Upper lobe of left lung (tissue), 6 donors: ENCODE results near the gene ASCL5. TPM values are rescaled to one million over a fixed set of nuclear protein-coding genes. Genes with fewer than 3 reads are reported as not detected.

Experiments used
- ATAC-seq, 2 donors: fragments of 200-7000 bp; cut with Tn5 transposase; one replicate each; pipeline ENCODE4 v1.9.1; 2022; ENCODE audit warnings: mild to moderate bottlenecking in 2 of 2, moderate library complexity in 2 of 2; ENCODE audit not compliant: low FRiP score in 2 of 2
- DNase-seq, 2 donors: peaks; one replicate each; pipeline ENCODE4 v3.0.0-alpha.2; 2019 to 2020
- H3K27ac ChIP-seq, 4 donors: fragments of 200-600 bp; sonication (generic); one replicate each; pipeline ENCODE4 v1.5.1; 2016 to 2019
- H3K27me3 ChIP-seq, 4 donors: fragments of 200-600 bp; sonication (generic); one replicate each; pipeline ENCODE4 v1.5.1; 2017 to 2019
- H3K36me3 ChIP-seq, 4 donors: fragments of 200-600 bp; sonication (generic); one replicate each; pipeline ENCODE4 v1.5.1; 2016 to 2019
- H3K4me1 ChIP-seq, 4 donors: fragments of 200-600 bp; sonication (generic); one replicate each; pipeline ENCODE4 v1.5.1; 2018 to 2019
- H3K4me3 ChIP-seq, 4 donors: fragments of 200-600 bp; sonication (generic); one replicate each; pipeline ENCODE4 v1.5.1; 2017 to 2019; ENCODE audit warnings: mild to moderate bottlenecking in 2 of 4, moderate library complexity in 1 of 4
- H3K9me3 ChIP-seq, 4 donors: fragments of 200-600 bp; sonication (generic); one replicate each; pipeline ENCODE4 v1.5.1; 2018 to 2019
- CTCF ChIP-seq, 6 experiments: fragments of 450-650 bp in 4 of 6; fragments of 200-600 bp in 2 of 6; sonication (generic) in 2 of 6; IDR thresholded peaks; one replicate each; pipeline ENCODE4 v1.5.1; 2016 to 2019; ENCODE audit warnings: antibody characterized with exemption in 6 of 6
- EP300 ChIP-seq, 4 donors: sonication (generic); formaldehyde crosslinking; IDR thresholded peaks; one replicate each; pipeline ENCODE4 v1.5.1; 2017; ENCODE audit warnings: antibody characterized with exemption in 4 of 4, control low read depth in 2 of 4
- POLR2A ChIP-seq, 4 donors: fragments of 450-650 bp; IDR thresholded peaks; one replicate each; pipeline ENCODE4 v1.5.1; 2016 to 2017; ENCODE audit warnings: antibody characterized with exemption in 4 of 4, mild to moderate bottlenecking in 2 of 4
- POLR2AphosphoS5 ChIP-seq, 2 donors: sonication (generic); formaldehyde crosslinking; IDR thresholded peaks; one replicate each; pipeline ENCODE4 v1.5.1; 2017; ENCODE audit warnings: antibody characterized with exemption in 2 of 2
- WGBS, 2 donors: methylation state at CpG; one replicate each; pipeline ENCODE4 v1.1.5; 2017 to 2018; 5-methylcytosine and 5-hydroxymethylcytosine counted together
- total RNA-seq, 6 donors: library from RNA; depleted of rRNA in 4 of 6; stranded (reverse); fragments of >200 nt in 4 of 6; gene quantifications; one replicate each; pipeline versions ENCODE4 v1.1.0 to v1.2.1, GENCODE V29; 2016 to 2021
- donor health status: DM: no; HTN: no; CAD: no; lungs with moderate emphysema.
- donor health status: DM: no; HTN: yes; CAD: no; lungs with severe emphysema.

ASCL5 gene
- total RNA-seq, 6 donors from 2014 or later, result not detected

GRCh38 chr1:201149400-201149799 lies 22.4 kb upstream of the ASCL5 start:
- ATAC-seq (no peak), DNase-seq (no peak)
- H3K36me3 ChIP-seq, result peaks cover 14 to 64% (median 22%) of the 10 kb centered on the region in 4 donors
- TF ChIP-seq CTCF (IDR thresholded peaks at IDR 0.05) (peak in 4 of 6 experiments; percentile 10 to 45 (median 37)), POLR2AphosphoS5 (IDR thresholded peaks at IDR 0.05) (no peak), EP300 (IDR thresholded peaks at IDR 0.05) (no peak), POLR2A (IDR thresholded peaks at IDR 0.05) (no peak)
- H3K27ac ChIP-seq, result no peak overlapping the region
- H3K9me3 ChIP-seq, result no peaks in the 10 kb centered on the region
- WGBS, 2 donors, result 73 to 79% methylated on average over 4 of the region's 4 CpGs
- no peak overlapping the region for H3K4me3 ChIP-seq
- H3K27me3 ChIP-seq, result no peaks in the 10 kb centered on the region
- H3K4me1 ChIP-seq, result peaks cover 8 to 11% (median 10%) of the 10 kb centered on the region in 4 donors

GRCh38 chr1:201147396-201148015 lies 20.5 kb upstream of the ASCL5 start:
- TF ChIP-seq EP300 (IDR thresholded peaks at IDR 0.05) (no peak), POLR2AphosphoS5 (IDR thresholded peaks at IDR 0.05) (no peak), POLR2A (IDR thresholded peaks at IDR 0.05) (no peak), CTCF (IDR thresholded peaks at IDR 0.05) (no peak)
- no peaks in the 10 kb centered on the region for H3K9me3 ChIP-seq
- no peak for ATAC-seq
- no peaks in the 10 kb centered on the region for H3K27me3 ChIP-seq
- H3K27ac ChIP-seq, result no peak overlapping the region
- peak in 1 of 2 donors; percentile 4 for DNase-seq
- no peaks in the 10 kb centered on the region for H3K4me1 ChIP-seq
- H3K4me3 ChIP-seq, result no peak overlapping the region
- peaks cover 30 to 83% (median 39%) of the 10 kb centered on the region in 4 donors for H3K36me3 ChIP-seq
- 90 to 93% methylated on average over 12 to 13 of the region's 13 CpGs for WGBS, 2 donors

GRCh38 chr1:201146626-201147390 lies 19.8 kb upstream of the ASCL5 start:
- Histone ChIP-seq H3K27me3 (no peaks in the 10 kb centered on the region), H3K27ac (no peak overlapping the region), H3K9me3 (no peaks in the 10 kb centered on the region), H3K4me3 (no peak overlapping the region), H3K4me1 (no peaks in the 10 kb centered on the region), H3K36me3 (peaks cover 30 to 90% (median 44%) of the 10 kb centered on the region in 4 donors)
- DNase-seq, result peak in 1 of 2 donors; percentile 18
- ATAC-seq, result no peak
- no peak for TF ChIP-seq CTCF (IDR thresholded peaks at IDR 0.05)
- 94 to 96% methylated on average over 16 to 17 of the region's 17 CpGs for WGBS, 2 donors

GRCh38 chr1:201145816-201146215 lies 18.8 kb upstream of the ASCL5 start:
- 95 to 98% methylated on average over 7 of the region's 7 CpGs for whole genome bisulfite sequencing, 2 donors
- no peak overlapping the region for H3K4me3 ChIP-seq
- no peak overlapping the region for H3K27ac ChIP-seq
- TF ChIP-seq CTCF (IDR thresholded peaks at IDR 0.05) (no peak), EP300 (IDR thresholded peaks at IDR 0.05) (no peak), POLR2A (IDR thresholded peaks at IDR 0.05) (no peak), POLR2AphosphoS5 (IDR thresholded peaks at IDR 0.05) (no peak)
- no peak for DNase-seq
- no peaks in the 10 kb centered on the region for H3K27me3 ChIP-seq
- no peak for ATAC-seq
- no peaks in the 10 kb centered on the region for H3K4me1 ChIP-seq
- peaks cover 30 to 91% (median 49%) of the 10 kb centered on the region in 4 donors for H3K36me3 ChIP-seq
- no peaks in the 10 kb centered on the region for H3K9me3 ChIP-seq
